PC-9 (cell line): ENCODE data around the gene TTC23. TPM values are rescaled to one million over a fixed set of nuclear protein-coding genes. Genes with fewer than 3 reads are reported as not detected.

Source experiments
- BruUV-seq: library from RNA; stranded (reverse); fragments of 400-500 nt; replicated peaks from 2 replicates; lab custom pipeline; 2021; lab: Mats Ljungman, UMichigan
- CTCF ChIA-PET: fragments of 300-600 bp; sonication (Branson Sonifier 250); formaldehyde crosslinking; loops from one replicate; lab custom pipeline; 2022; ENCODE audit warnings: antibody characterized with exemption; lab: Charles Lee
- POLR2A ChIA-PET: fragments of 300-600 bp; sonication (Branson Sonifier 250); formaldehyde crosslinking; loops from one replicate; lab custom pipeline; 2022; ENCODE audit warnings: antibody characterized with exemption; ENCODE audit not compliant: unreplicated experiment; lab: Charles Lee
- DNase-seq, 2 experiments: peaks; one replicate each; pipeline versions ENCODE4 v3.0.0 to v3.0.0-alpha.2; 2015 to 2022; ENCODE audit warnings: mixed read lengths in 1 of 2
- H2AFZ ChIP-seq: fragments of 200-600 bp; sonication (generic); 2 replicates; pipeline ENCODE4 v1.8.1; 2017; ENCODE audit warnings: antibody characterized with exemption
- H3F3A ChIP-seq: fragments of 200-600 bp; sonication (generic); 2 replicates; pipeline ENCODE4 v1.8.1; 2017; ENCODE audit warnings: antibody characterized with exemption, mild to moderate bottlenecking, low read depth; ENCODE audit not compliant: insufficient read depth
- H3K27ac ChIP-seq: fragments of 200-600 bp; sonication (generic); 2 replicates; pipeline ENCODE4 v1.6.1; 2016; ENCODE audit warnings: mixed run types
- H3K27me3 ChIP-seq: fragments of 200-600 bp; sonication (generic); 2 replicates; pipeline ENCODE4 v1.6.1; 2016; ENCODE audit warnings: low read depth, mixed run types; ENCODE audit not compliant: insufficient read depth
- H3K36me3 ChIP-seq: fragments of 200-600 bp; sonication (generic); 2 replicates; pipeline ENCODE4 v1.6.1; 2016; ENCODE audit warnings: low read depth, mixed run types
- H3K4me1 ChIP-seq: fragments of 200-600 bp; sonication (generic); replicated peaks from 2 replicates; pipeline ENCODE4 v1.6.1; 2016; ENCODE audit warnings: mixed run types; ENCODE audit not compliant: insufficient read depth
- H3K4me2 ChIP-seq: fragments of 200-600 bp; sonication (generic); 2 replicates; pipeline ENCODE4 v1.6.1; 2017; ENCODE audit warnings: mixed run types
- H3K4me3 ChIP-seq: fragments of 200-600 bp; sonication (generic); 2 replicates; pipeline ENCODE4 v1.6.1; 2016; ENCODE audit warnings: mixed run types
- H3K79me2 ChIP-seq: fragments of 200-600 bp; sonication (generic); 2 replicates; pipeline ENCODE4 v1.6.1; 2017; ENCODE audit warnings: low read depth, mixed run types
- H3K9me2 ChIP-seq: fragments of 200-600 bp; sonication (generic); 2 replicates; pipeline ENCODE4 v1.8.1; 2017; ENCODE audit warnings: mild to moderate bottlenecking; ENCODE audit not compliant: insufficient read depth
- H3K9me3 ChIP-seq: fragments of 200-600 bp; sonication (generic); 2 replicates; pipeline ENCODE4 v1.8.1; 2016; ENCODE audit warnings: low read depth; ENCODE audit not compliant: insufficient read depth
- H4K20me1 ChIP-seq: fragments of 200-600 bp; sonication (generic); 2 replicates; pipeline ENCODE4 v1.8.1; 2017; ENCODE audit not compliant: insufficient read depth
- CTCF ChIP-seq: fragments of 200-600 bp; sonication (generic); conservative IDR thresholded peaks from 2 replicates; pipeline ENCODE4 v1.6.1; 2017; ENCODE audit warnings: mixed run types, antibody characterized with exemption, mild to moderate bottlenecking, moderate library complexity
- EZH2 ChIP-seq: fragments of 200-600 bp; sonication (generic); IDR thresholded peaks from 2 replicates; pipeline ENCODE4 v1.8.0; 2017; ENCODE audit warnings: antibody characterized with exemption, low read depth
- intact Hi-C: fragments of 100-400 bp; cut with micrococcal nuclease; formaldehyde crosslinking; loops from one replicate; pipeline ENCODE4 v1.10.0; 2022; ENCODE audit not compliant: unreplicated experiment
- total RNA-seq: library from RNA; stranded (reverse); gene quantifications from 2 replicates; pipeline ENCODE4 v1.2.3, GENCODE V29; 2021

TTC23 gene
- total RNA-seq, 1 experiment from 2014 or later: 18.4 TPM

GRCh38 chr15:99139276-99139675, 110.1 kb downstream of the TTC23 start:
- BruUV-seq: no TSS peak
- no peak overlapping the region for H3K4me3 ChIP-seq
- no peaks in the 10 kb centered on the region for H3K9me2 ChIP-seq
- no peak for DNase-seq
- no peak overlapping the region for H2AFZ ChIP-seq
- H3K9me3 ChIP-seq: no peaks in the 10 kb centered on the region
- no peaks in the 10 kb centered on the region for H3F3A ChIP-seq
- no peaks in the 10 kb centered on the region for H3K27me3 ChIP-seq
- intact Hi-C loops: no loop called here
- CTCF ChIA-PET: no interaction called here
- no peaks in the 10 kb centered on the region for H3K79me2 ChIP-seq
- no peaks in the 10 kb centered on the region for H3K36me3 ChIP-seq
- H4K20me1 ChIP-seq: no peaks in the 10 kb centered on the region
- POLR2A ChIA-PET: no interaction called here
- TF ChIP-seq CTCF (no peak), EZH2 (no peak)
- H3K27ac ChIP-seq: no peak overlapping the region
- no peak overlapping the region for H3K4me2 ChIP-seq
- no peaks in the 10 kb centered on the region; the same call in 1 of the 2 replicates for H3K4me1 ChIP-seq

DNA sequence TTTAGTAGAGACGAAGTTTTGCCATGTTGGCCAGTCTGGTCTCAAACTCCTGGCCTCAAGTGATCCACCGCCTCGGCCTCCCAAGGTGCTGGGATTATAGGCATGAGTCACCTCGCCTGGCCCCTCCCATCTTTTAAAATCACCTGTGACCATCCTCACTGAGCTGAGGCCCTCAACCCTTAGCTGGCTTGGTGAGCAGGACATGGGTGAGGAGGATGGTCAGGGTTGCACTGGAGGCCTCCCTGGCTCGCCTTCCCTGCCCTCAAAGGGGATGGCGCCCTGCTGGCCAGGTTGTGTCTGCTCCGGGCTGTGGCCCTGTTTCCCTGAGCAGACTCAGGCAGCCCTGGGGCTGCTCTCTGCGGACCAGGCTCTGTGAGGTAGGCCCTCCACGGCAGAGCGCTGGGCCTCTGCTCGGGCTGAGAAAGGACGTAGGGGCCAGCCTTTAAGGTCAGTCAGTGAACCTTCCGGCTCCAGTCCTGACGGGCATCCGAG, 110.8 kb downstream of the TTC23 start:
- no peak overlapping the region for H2AFZ ChIP-seq
- H3K4me3 ChIP-seq: no peak overlapping the region
- H3K36me3 ChIP-seq: no peaks in the 10 kb centered on the region
- POLR2A ChIA-PET: no interaction called here
- no peak overlapping the region for H3K27ac ChIP-seq
- no peaks in the 10 kb centered on the region for H3K9me2 ChIP-seq
- no peak for DNase-seq
- no peak for TF ChIP-seq CTCF
- no peaks in the 10 kb centered on the region for H3K27me3 ChIP-seq
- no peaks in the 10 kb centered on the region for H4K20me1 ChIP-seq
- H3K4me1 ChIP-seq: no peaks in the 10 kb centered on the region; the same call in 1 of the 2 replicates
- H3K79me2 ChIP-seq: no peaks in the 10 kb centered on the region
- no peak overlapping the region for H3K4me2 ChIP-seq
- no TSS peak for BruUV-seq
- intact Hi-C loops: no loop called here
- no peaks in the 10 kb centered on the region for H3K9me3 ChIP-seq
- CTCF ChIA-PET: no interaction called here
- H3F3A ChIP-seq: no peaks in the 10 kb centered on the region

GRCh38 chr15:99137877-99138276, 111.5 kb downstream of the TTC23 start:
- no TSS peak for BruUV-seq
- Histone ChIP-seq H3K79me2 (no peaks in the 10 kb centered on the region), H4K20me1 (no peaks in the 10 kb centered on the region), H3K4me1 (no peaks in the 10 kb centered on the region; the same call in 1 of the 2 replicates), H3K4me3 (no peak overlapping the region), H3K9me3 (no peaks in the 10 kb centered on the region), H3K36me3 (no peaks in the 10 kb centered on the region), H3K27ac (no peak overlapping the region), H3F3A (no peaks in the 10 kb centered on the region), H3K27me3 (no peaks in the 10 kb centered on the region), H3K9me2 (no peaks in the 10 kb centered on the region), H2AFZ (no peak overlapping the region), H3K4me2 (no peak overlapping the region)
- TF ChIP-seq EZH2: no peak
- TF ChIP-seq CTCF: no peak
- DNase-seq: no peak
- ChIA-PET CTCF (no interaction called here), POLR2A (no interaction called here)
- intact Hi-C loops: no loop called here
